Hindlimb muscle (tissue), 1 donor: ENCODE results near the gene USP5. TPM values are rescaled to one million over a fixed set of nuclear protein-coding genes. Genes with fewer than 3 reads are reported as not detected.

Experiments used
- polyA plus RNA-seq: library from polyadenylated mRNA; unstranded; fragments of 120-200 nt; gene quantifications from one replicate; pipeline ENCODE4 v1.2.1, GENCODE V29; 2013; ENCODE audit not compliant: insufficient read length

Gene USP5
- polyA plus RNA-seq, 1 donor, result 66.9 TPM

Other genes starting within 250 kb of the USP5 start
- gene CHD4, start 244.8 kb upstream of the USP5 start, polyA plus RNA-seq, result 174 TPM
- gene LPAR5, start 216.2 kb upstream of the USP5 start, polyA plus RNA-seq, result 2.4 TPM
- gene ACRBP, start 204.7 kb upstream of the USP5 start, polyA plus RNA-seq, result 2.9 TPM
- 47.6 TPM for gene ING4, start 189.0 kb upstream of the USP5 start, polyA plus RNA-seq
- 50.4 TPM for gene ZNF384, start 162.8 kb upstream of the USP5 start, polyA plus RNA-seq
- gene PIANP, start 151.3 kb upstream of the USP5 start, polyA plus RNA-seq, result 2.4 TPM
- 65.7 TPM for gene COPS7A, start 128.1 kb upstream of the USP5 start, polyA plus RNA-seq
- 134 TPM for gene MLF2, start 99.0 kb upstream of the USP5 start, polyA plus RNA-seq
- 373 TPM for gene PTMS, start 85.8 kb upstream of the USP5 start, polyA plus RNA-seq
- 0.80 TPM for gene LAG3, start 79.6 kb upstream of the USP5 start, polyA plus RNA-seq
- gene CD4, start 62.6 kb upstream of the USP5 start, polyA plus RNA-seq, result 11.1 TPM
- gene GPR162, start 30.3 kb upstream of the USP5 start, polyA plus RNA-seq, result 17.6 TPM
- gene P3H3, start 23.7 kb upstream of the USP5 start, polyA plus RNA-seq, result 29.7 TPM
- gene GNB3, start 11.2 kb upstream of the USP5 start, polyA plus RNA-seq, result 32.6 TPM
- gene CDCA3, start 864 bp upstream of the USP5 start, polyA plus RNA-seq, result 16.7 TPM
- 1,016 TPM for gene TPI1, start 15.4 kb downstream of the USP5 start, polyA plus RNA-seq
- 5.9 TPM for gene SPSB2, start 21.2 kb downstream of the USP5 start, polyA plus RNA-seq
- 9.3 TPM for gene LRRC23, start 52.7 kb downstream of the USP5 start, polyA plus RNA-seq
- 4.8 TPM for gene ENO2, start 62.4 kb downstream of the USP5 start, polyA plus RNA-seq
- gene ATN1, start 75.8 kb downstream of the USP5 start, polyA plus RNA-seq, result 91.2 TPM
- not detected for gene RNU7-1, start 91.7 kb downstream of the USP5 start, polyA plus RNA-seq
- gene C12orf57, start 91.9 kb downstream of the USP5 start, polyA plus RNA-seq, result 148 TPM
- 6.8 TPM for gene PTPN6, start 99.2 kb downstream of the USP5 start, polyA plus RNA-seq
- gene PHB2, start 118.5 kb downstream of the USP5 start, polyA plus RNA-seq, result 307 TPM
- 26.6 TPM for gene EMG1, start 118.8 kb downstream of the USP5 start, polyA plus RNA-seq
- gene LPCAT3, start 166.3 kb downstream of the USP5 start, polyA plus RNA-seq, result 18.6 TPM
- 138 TPM for gene C1S, start 208.6 kb downstream of the USP5 start, polyA plus RNA-seq
- 140 TPM for gene C1R, start 240.3 kb downstream of the USP5 start, polyA plus RNA-seq